ENCODE measurements around the gene REPIN1.

DNA sequence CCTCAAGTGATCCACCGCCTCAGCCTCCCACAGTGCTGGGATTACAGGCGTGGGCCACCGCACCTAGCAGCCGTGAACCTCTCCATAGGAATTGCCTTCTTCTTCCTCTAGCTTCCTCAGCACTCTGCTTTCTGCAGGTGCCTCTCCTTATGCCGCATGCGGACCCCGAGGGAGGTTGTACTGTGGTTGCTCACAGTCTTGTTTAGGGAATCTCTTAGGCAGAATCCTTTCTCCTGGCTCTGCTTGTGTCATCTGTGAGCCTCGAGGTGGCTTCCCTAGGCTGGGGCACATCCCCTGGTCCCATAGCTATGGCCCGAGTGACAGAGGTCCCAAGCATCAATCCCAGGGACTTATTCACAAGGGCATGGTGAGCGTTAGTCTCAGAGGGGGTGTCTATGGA lies 48.6 kb downstream of the REPIN1 start:
- TF ChIP-seq, protein P1, sequence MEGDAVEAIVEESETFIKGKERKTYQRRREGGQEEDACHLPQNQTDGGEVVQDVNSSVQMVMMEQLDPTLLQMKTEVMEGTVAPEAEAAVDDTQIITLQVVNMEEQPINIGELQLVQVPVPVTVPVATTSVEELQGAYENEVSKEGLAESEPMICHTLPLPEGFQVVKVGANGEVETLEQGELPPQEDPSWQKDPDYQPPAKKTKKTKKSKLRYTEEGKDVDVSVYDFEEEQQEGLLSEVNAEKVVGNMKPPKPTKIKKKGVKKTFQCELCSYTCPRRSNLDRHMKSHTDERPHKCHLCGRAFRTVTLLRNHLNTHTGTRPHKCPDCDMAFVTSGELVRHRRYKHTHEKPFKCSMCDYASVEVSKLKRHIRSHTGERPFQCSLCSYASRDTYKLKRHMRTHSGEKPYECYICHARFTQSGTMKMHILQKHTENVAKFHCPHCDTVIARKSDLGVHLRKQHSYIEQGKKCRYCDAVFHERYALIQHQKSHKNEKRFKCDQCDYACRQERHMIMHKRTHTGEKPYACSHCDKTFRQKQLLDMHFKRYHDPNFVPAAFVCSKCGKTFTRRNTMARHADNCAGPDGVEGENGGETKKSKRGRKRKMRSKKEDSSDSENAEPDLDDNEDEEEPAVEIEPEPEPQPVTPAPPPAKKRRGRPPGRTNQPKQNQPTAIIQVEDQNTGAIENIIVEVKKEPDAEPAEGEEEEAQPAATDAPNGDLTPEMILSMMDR (tag by site-specific recombination; IDR thresholded peaks at IDR 0.05), result no peak
- TF ChIP-seq BCL11B (tag by site-specific recombination; IDR thresholded peaks at IDR 0.05; ENCODE audit: low read depth) (no peak), SETDB1 (IDR thresholded peaks at IDR 0.05; ENCODE audit: insufficient read length, low read length) (no peak), ZBTB20 (tag by site-specific recombination; IDR thresholded peaks at IDR 0.05) (no peak), SALL2 (tag by site-specific recombination; IDR thresholded peaks at IDR 0.05; ENCODE audit: borderline replicate concordance) (no peak), ZNF121 (tag by site-specific recombination; IDR thresholded peaks at IDR 0.05) (no peak), ZNF510 (tag by site-specific recombination; IDR thresholded peaks at IDR 0.05; ENCODE audit: insufficient replicate concordance) (no peak)
